DOHH2 (cell line): ENCODE measurements around the gene RAP1GDS1.
A peak's percentile ranks its signal among the peaks of the same experiment; 100 is the strongest.

Experiments used
- H3F3A ChIP-seq: fragments of 200-600 bp; sonication (generic), shearing (Covaris generic); 2 replicates; pipeline ENCODE4 v1.6.0; 2016; ENCODE audit warnings: antibody characterized with exemption, mild to moderate bottlenecking; ENCODE audit not compliant: control insufficient read depth, insufficient read depth
- H3K27ac ChIP-seq: fragments of 200-600 bp; sonication (generic); 2 replicates; pipeline ENCODE4 v1.5.1; 2014; ENCODE audit warnings: low read depth, mild to moderate bottlenecking, low read length, moderate library complexity
- H3K27me3 ChIP-seq: fragments of 200-600 bp; sonication (generic); 2 replicates; pipeline ENCODE4 v1.6.1; 2014; ENCODE audit warnings: mild to moderate bottlenecking, low read length, mixed read lengths; ENCODE audit not compliant: control insufficient read depth
- H3K36me3 ChIP-seq: fragments of 200-600 bp; sonication (generic); 2 replicates; pipeline ENCODE4 v1.6.1; 2014; ENCODE audit warnings: mild to moderate bottlenecking, low read length, moderate library complexity, mixed read lengths; ENCODE audit not compliant: control insufficient read depth
- H3K4me1 ChIP-seq: fragments of 200-600 bp; sonication (generic); 2 replicates; pipeline ENCODE4 v1.6.1; 2014; ENCODE audit warnings: mild to moderate bottlenecking, low read length, mixed read lengths; ENCODE audit not compliant: control insufficient read depth
- H3K4me2 ChIP-seq: fragments of 200-600 bp; sonication (generic); 2 replicates; pipeline ENCODE4 v1.6.0; 2014; ENCODE audit warnings: mild to moderate bottlenecking, low read length, moderate library complexity
- H3K4me3 ChIP-seq: fragments of 200-600 bp; sonication (generic); 2 replicates; pipeline ENCODE4 v1.5.1; 2014; ENCODE audit warnings: mild to moderate bottlenecking, low read length, mixed read lengths
- H3K79me2 ChIP-seq: fragments of 200-600 bp; sonication (generic); 2 replicates; pipeline ENCODE4 v1.6.1; 2014; ENCODE audit warnings: mild to moderate bottlenecking, low read length, mixed read lengths; ENCODE audit not compliant: control insufficient read depth
- H3K9me2 ChIP-seq: fragments of 200-600 bp; sonication (generic); replicated peaks from 2 replicates; pipeline ENCODE4 v1.6.1; 2014; ENCODE audit warnings: mild to moderate bottlenecking, low read length, mixed read lengths; ENCODE audit not compliant: control insufficient read depth
- H3K9me3 ChIP-seq: fragments of 200-600 bp; sonication (generic); 2 replicates; pipeline ENCODE4 v1.6.1; 2014; ENCODE audit warnings: antibody characterized with exemption, low read length, mixed read lengths; ENCODE audit not compliant: control insufficient read depth, insufficient read depth
- H4K20me1 ChIP-seq: fragments of 200-600 bp; sonication (generic); 2 replicates; pipeline ENCODE4 v1.6.0; 2014; ENCODE audit warnings: low read depth, mild to moderate bottlenecking, antibody characterized with exemption, low read length, moderate library complexity; ENCODE audit not compliant: control insufficient read depth, insufficient read depth
- CTCF ChIP-seq: fragments of 200-600 bp; sonication (generic); IDR thresholded peaks from one replicate; pipeline ENCODE4 v1.5.1; 2014; ENCODE audit warnings: antibody characterized with exemption, mild to moderate bottlenecking, low read depth, low read length; ENCODE audit not compliant: poor library complexity, severe bottlenecking
- EZH2phosphoT487 ChIP-seq: fragments of 200-600 bp; sonication (generic); IDR thresholded peaks from 2 replicates; pipeline ENCODE4 v1.6.1; 2017; ENCODE audit warnings: borderline replicate concordance, mild to moderate bottlenecking, antibody characterized with exemption, low read length, moderate library complexity, mixed read lengths

RAP1GDS1 gene

GRCh38 chr4:98381306-98381705 lies 120.1 kb downstream of the RAP1GDS1 start:
- Histone ChIP-seq H3K4me2 (no peak overlapping the region), H3K79me2 (no peaks in the 10 kb centered on the region), H3K36me3 (peaks cover 3% of the 10 kb centered on the region; the same call in 1 of the 2 replicates), H4K20me1 (no peaks in the 10 kb centered on the region), H3F3A (0 out of 2 replicates have a peak, but pooled peaks cover 2% of the 10 kb centered on the region), H3K9me2 (no peaks in the 10 kb centered on the region), H3K4me3 (no peak overlapping the region), H3K27me3 (no peaks in the 10 kb centered on the region), H3K27ac (no peak overlapping the region), H3K4me1 (peaks cover 20% of the 10 kb centered on the region), H3K9me3 (no peaks in the 10 kb centered on the region)
- no peak for TF ChIP-seq EZH2phosphoT487
- no peak for TF ChIP-seq CTCF

GRCh38 chr4:98383431-98384106 lies 122.4 kb downstream of the RAP1GDS1 start:
- Histone ChIP-seq H3K9me3 (no peaks in the 10 kb centered on the region), H3K36me3 (no peaks in the 10 kb centered on the region), H3K9me2 (no peaks in the 10 kb centered on the region), H4K20me1 (no peaks in the 10 kb centered on the region), H3K4me3 (no peak overlapping the region), H3K27me3 (no peaks in the 10 kb centered on the region), H3K79me2 (no peaks in the 10 kb centered on the region), H3F3A (no peaks in the 10 kb centered on the region), H3K4me1 (peaks cover 15% of the 10 kb centered on the region), H3K27ac (no peak overlapping the region), H3K4me2 (peak overlapping the region; percentile 34)
- TF ChIP-seq EZH2phosphoT487 = no peak
- TF ChIP-seq CTCF = no peak

- no peak for TF ChIP-seq EZH2phosphoT487
- TF ChIP-seq CTCF = no peak
Observed at GRCh38 chr4:98385831-98386230, 124.6 kb downstream of the RAP1GDS1 start.

More at GRCh38 chr4:98385831-98386230, 124.6 kb downstream of the RAP1GDS1 start:
- H3K27me3 ChIP-seq = no peaks in the 10 kb centered on the region
- H3K27ac ChIP-seq = no peak overlapping the region
- no peak overlapping the region for H3K4me3 ChIP-seq
- H3F3A ChIP-seq = no peaks in the 10 kb centered on the region
- H3K79me2 ChIP-seq = no peaks in the 10 kb centered on the region
- H3K4me1 ChIP-seq = peaks cover 15% of the 10 kb centered on the region
- no peaks in the 10 kb centered on the region for H3K9me2 ChIP-seq
- no peaks in the 10 kb centered on the region for H3K36me3 ChIP-seq
- no peak overlapping the region for H3K4me2 ChIP-seq
- no peaks in the 10 kb centered on the region for H4K20me1 ChIP-seq
- no peaks in the 10 kb centered on the region for H3K9me3 ChIP-seq
